ENCODE results near the gene SCG3.

DNA sequence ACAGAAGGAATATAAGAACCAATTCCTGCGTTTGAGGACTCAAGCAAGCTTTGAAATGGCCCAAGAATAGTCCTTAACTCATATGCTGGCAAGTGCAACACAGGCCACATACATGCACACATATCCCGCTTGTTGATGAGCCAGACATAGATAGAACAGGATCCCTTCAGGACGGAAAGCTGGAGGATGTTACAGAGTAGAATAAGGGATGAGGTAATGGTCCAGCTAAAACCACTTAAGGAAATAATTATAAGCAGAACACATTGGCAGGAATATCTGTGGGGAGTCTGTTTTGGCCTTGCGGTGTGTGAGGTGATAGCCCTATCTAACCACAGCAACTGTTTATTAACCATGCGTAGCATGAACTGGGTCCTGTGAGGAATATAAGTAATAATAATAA, 25.0 kb downstream of the SCG3 start:
- TF ChIP-seq POLR2AphosphoS5 (IDR thresholded peaks at IDR 0.05) (no peak), POLR2A (IDR thresholded peaks at IDR 0.05) (no peak)
